B cell (primary cell): ENCODE results near the gene LCN15.

Experiments used
- EZH2 ChIP-seq: IDR thresholded peaks from 2 replicates; pipeline ENCODE4 v1.6.1; 2012; ENCODE audit warnings: borderline replicate concordance, low read depth, mild to moderate bottlenecking, moderate library complexity, low read length; ENCODE audit not compliant: insufficient read depth, poor library complexity, severe bottlenecking
- TF ChIP-seq, protein P1 (sequence below): fragments of 200-600 bp; IDR thresholded peaks from one replicate; pipeline ENCODE4 v1.8.0; 2022; ENCODE audit warnings: antibody characterized with exemption, mild to moderate bottlenecking

DNA sequence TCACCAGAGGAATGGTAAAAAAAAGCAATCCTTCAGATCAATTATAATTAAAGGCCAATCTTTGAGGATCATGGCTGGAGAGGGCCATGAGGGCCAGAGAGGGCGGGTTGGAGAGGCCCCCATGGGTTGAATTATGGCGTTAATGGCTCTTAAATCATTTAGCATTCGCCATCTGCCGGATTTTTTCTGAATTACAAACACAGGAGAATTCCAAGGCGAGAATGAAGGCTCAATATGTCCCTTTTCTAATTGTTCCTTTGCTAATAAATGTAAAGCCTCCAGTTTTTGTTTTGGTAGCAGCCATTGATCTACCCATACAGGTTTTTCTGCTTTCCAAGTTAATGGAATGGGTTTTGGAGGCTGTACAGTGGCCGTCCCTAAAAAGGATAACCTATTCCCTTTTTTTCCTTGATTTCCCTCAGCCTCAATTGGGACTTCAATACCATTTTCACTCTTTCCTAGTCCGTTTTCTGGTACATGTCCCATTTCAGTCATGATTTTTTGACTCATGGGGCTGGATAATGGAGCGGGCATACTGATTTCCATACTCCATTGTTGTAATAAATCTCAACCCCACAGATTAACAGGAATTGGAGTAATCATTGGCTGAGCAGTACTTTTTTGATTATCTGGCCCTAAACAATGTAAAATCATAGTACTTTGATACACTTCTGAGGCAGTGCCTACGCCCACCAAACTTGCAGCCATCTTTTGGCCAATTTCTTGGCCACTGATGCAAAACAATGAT is 20.1 kb upstream of the LCN15 start:
- TF ChIP-seq, protein P1, sequence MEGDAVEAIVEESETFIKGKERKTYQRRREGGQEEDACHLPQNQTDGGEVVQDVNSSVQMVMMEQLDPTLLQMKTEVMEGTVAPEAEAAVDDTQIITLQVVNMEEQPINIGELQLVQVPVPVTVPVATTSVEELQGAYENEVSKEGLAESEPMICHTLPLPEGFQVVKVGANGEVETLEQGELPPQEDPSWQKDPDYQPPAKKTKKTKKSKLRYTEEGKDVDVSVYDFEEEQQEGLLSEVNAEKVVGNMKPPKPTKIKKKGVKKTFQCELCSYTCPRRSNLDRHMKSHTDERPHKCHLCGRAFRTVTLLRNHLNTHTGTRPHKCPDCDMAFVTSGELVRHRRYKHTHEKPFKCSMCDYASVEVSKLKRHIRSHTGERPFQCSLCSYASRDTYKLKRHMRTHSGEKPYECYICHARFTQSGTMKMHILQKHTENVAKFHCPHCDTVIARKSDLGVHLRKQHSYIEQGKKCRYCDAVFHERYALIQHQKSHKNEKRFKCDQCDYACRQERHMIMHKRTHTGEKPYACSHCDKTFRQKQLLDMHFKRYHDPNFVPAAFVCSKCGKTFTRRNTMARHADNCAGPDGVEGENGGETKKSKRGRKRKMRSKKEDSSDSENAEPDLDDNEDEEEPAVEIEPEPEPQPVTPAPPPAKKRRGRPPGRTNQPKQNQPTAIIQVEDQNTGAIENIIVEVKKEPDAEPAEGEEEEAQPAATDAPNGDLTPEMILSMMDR, result peak; percentile 71
- TF ChIP-seq EZH2, result no peak
